ENCODE data around the gene SUV39H1.

The SUV39H1 gene

GRCh38 chrX:48714573-48714972 is 18.0 kb downstream of the SUV39H1 start:
- no peaks in the 10 kb centered on the region for H3K9me3 ChIP-seq (ENCODE audit: control insufficient read depth, insufficient read depth, low read depth, low read length)
- TF ChIP-seq PRDM1 (tag by site-specific recombination; IDR thresholded peaks at IDR 0.05) (no peak), ZNF843 (tag by site-specific recombination; IDR thresholded peaks at IDR 0.05) (no peak), ZFHX2 (tag by site-specific recombination; conservative IDR thresholded peaks at IDR 0.05) (no peak), ZFP3 (tag by site-specific recombination; IDR thresholded peaks at IDR 0.05; ENCODE audit: low read depth) (no peak), ZNF654 (tag by site-specific recombination; IDR thresholded peaks at IDR 0.05; ENCODE audit: low read depth) (no peak), ZBTB6 (tag by site-specific recombination; IDR thresholded peaks at IDR 0.05) (no peak), ZNF518A (tag by site-specific recombination; conservative IDR thresholded peaks at IDR 0.05; ENCODE audit: low read depth) (no peak), ZNF302 (tag by site-specific recombination; IDR thresholded peaks at IDR 0.05; ENCODE audit: low read depth) (no peak), ZNF701 (tag by site-specific recombination; IDR thresholded peaks at IDR 0.05) (no peak), ZNF274 (IDR thresholded peaks at IDR 0.05; ENCODE audit: low read length) (no peak), ZNF274 (tag by site-specific recombination; IDR thresholded peaks at IDR 0.05; ENCODE audit: borderline replicate concordance) (no peak)
- CTCF ChIA-PET, result interaction anchor here (0.6 kb wide), 1 partner anchor 57 kb away, joined by 3 read pairs; no protein-coding TSS in a partner anchor
- POLR2A ChIA-PET, result no interaction called here
- H3K27ac ChIP-seq (ENCODE audit: extremely low read depth, low read depth, low read length), result no peak overlapping the region
- H3K4me3 ChIP-seq (ENCODE audit: low read depth, low read length), result no peak overlapping the region
- no peaks in the 10 kb centered on the region for H3K4me1 ChIP-seq (ENCODE audit: control insufficient read depth, insufficient read depth, low read length)
- peaks cover 0 to 2% of the 10 kb centered on the region in 2 experiments; a peak in 1 of 3 replicates for H3K36me3 ChIP-seq (ENCODE audit: control insufficient read depth in 2 of 2, insufficient read depth in 1 of 2, low read length in 2 of 2)

- H3K4me3 ChIP-seq (ENCODE audit: low read depth, low read length), result no peak overlapping the region
- no peak for TF ChIP-seq HOXA7 (CRISPR knock-in tag; IDR thresholded peaks at IDR 0.05; ENCODE audit: borderline replicate concordance)
- TF ChIP-seq ZNF324 (tag by site-specific recombination; IDR thresholded peaks at IDR 0.05), result no peak
- TF ChIP-seq ZNF239 (tag by site-specific recombination; IDR thresholded peaks at IDR 0.05), result no peak
- no peak for TF ChIP-seq PRDM1 (tag by site-specific recombination; IDR thresholded peaks at IDR 0.05)
- no peak for TF ChIP-seq REPIN1 (tag by site-specific recombination; IDR thresholded peaks at IDR 0.05; ENCODE audit: low read depth)
- TF ChIP-seq ZNF692 (tag by site-specific recombination; IDR thresholded peaks at IDR 0.05), result peak; percentile 46; the same call in 1 of the 2 replicates
- peak; percentile 52 for TF ChIP-seq ZBTB21 (tag by site-specific recombination; IDR thresholded peaks at IDR 0.05)
- no peak for TF ChIP-seq ZFP69B (tag by site-specific recombination; IDR thresholded peaks at IDR 0.05)
- 0 out of 2 replicates have a peak, but pooled peaks have one; percentile 35 for TF ChIP-seq ZNF184 (tag by site-specific recombination; IDR thresholded peaks at IDR 0.05)
- TF ChIP-seq ZNF600 (tag by site-specific recombination; IDR thresholded peaks at IDR 0.05), result peak; percentile 28; the same call in 1 of the 2 replicates
- TF ChIP-seq ZNF555 (tag by site-specific recombination; conservative IDR thresholded peaks at IDR 0.05), result no peak
- no peak for TF ChIP-seq ZNF658 (tag by site-specific recombination; IDR thresholded peaks at IDR 0.05)
- TF ChIP-seq SP3 (tag by site-specific recombination; IDR thresholded peaks at IDR 0.05), result no peak
- TF ChIP-seq INSM2 (tag by site-specific recombination; IDR thresholded peaks at IDR 0.05), result 0 out of 2 replicates have a peak, but pooled peaks have one; percentile 14
- peak; percentile 90 for TF ChIP-seq ZNF629 (tag by site-specific recombination; IDR thresholded peaks at IDR 0.05)
- TF ChIP-seq ZNF302 (tag by site-specific recombination; IDR thresholded peaks at IDR 0.05; ENCODE audit: low read depth), result no peak
- TF ChIP-seq ZNF580 (tag by site-specific recombination; IDR thresholded peaks at IDR 0.05), result no peak
- H3K4me1 ChIP-seq (ENCODE audit: control insufficient read depth, insufficient read depth, low read length), result no peaks in the 10 kb centered on the region
- H3K27ac ChIP-seq (ENCODE audit: extremely low read depth, low read depth, low read length), result no peak overlapping the region
- ChIA-PET CTCF (no interaction called here), POLR2A (no interaction called here)
- H3K9me3 ChIP-seq (ENCODE audit: control insufficient read depth, insufficient read depth, low read depth, low read length), result no peaks in the 10 kb centered on the region
- no peaks in the 10 kb centered on the region for H3K36me3 ChIP-seq (ENCODE audit: control insufficient read depth in 2 of 2, insufficient read depth in 1 of 2, low read length in 2 of 2)
Observed at GRCh38 chrX:48715072-48715471, 18.5 kb downstream of the SUV39H1 start.
